Panc1 (cell line): ENCODE data around the gene ACOT12. TPM values are rescaled to one million over a fixed set of nuclear protein-coding genes. Genes with fewer than 3 reads are reported as not detected.

Experiments used
- ATAC-seq: fragments of 200-7000 bp; cut with Tn5 transposase; 2 replicates; pipeline ENCODE4 v1.9.1; 2020; ENCODE audit warnings: mild to moderate bottlenecking, moderate library complexity
- BruUV-seq: library from RNA; stranded (reverse); fragments of 400-500 nt; replicated peaks from 2 replicates; lab custom pipeline; 2021; lab: Mats Ljungman, UMichigan
- CTCF ChIA-PET: fragments of 300-600 bp; sonication (Branson Sonifier 250); formaldehyde crosslinking; loops from one replicate; lab custom pipeline; 2022; ENCODE audit warnings: antibody characterized with exemption; lab: Charles Lee
- POLR2A ChIA-PET: fragments of 300-600 bp; sonication (Branson Sonifier 250); formaldehyde crosslinking; loops from one replicate; lab custom pipeline; 2022; ENCODE audit warnings: antibody characterized with exemption; lab: Charles Lee
- DNase-seq: peaks from one replicate; pipeline ENCODE4 v3.0.0-alpha.2; 2010; ENCODE audit warnings: low read depth, low spot score
- H3K27ac ChIP-seq: 2 replicates; pipeline ENCODE4 v1.5.1; 2011; ENCODE audit warnings: mild to moderate bottlenecking, low read length, inconsistent platforms
- H3K27me3 ChIP-seq: fragments of 200-500 bp; sonication (Bioruptor generic); 2 replicates; pipeline ENCODE4 v1.6.0; 2014; ENCODE audit warnings: low read length, inconsistent platforms; ENCODE audit not compliant: control insufficient read depth, insufficient read depth
- H3K36me3 ChIP-seq: fragments of 200-500 bp; sonication (Bioruptor generic); 2 replicates; pipeline ENCODE4 v1.5.1; 2014; ENCODE audit warnings: inconsistent platforms, mild to moderate bottlenecking, low read length, moderate library complexity; ENCODE audit not compliant: control insufficient read depth, insufficient read depth
- H3K4me1 ChIP-seq: 2 replicates; pipeline ENCODE4 v1.5.1; 2011; ENCODE audit warnings: inconsistent platforms, mild to moderate bottlenecking, low read length, moderate library complexity; ENCODE audit not compliant: control insufficient read depth, insufficient read depth
- H3K4me3 ChIP-seq, 2 experiments: 2 replicates each; pipeline ENCODE4 v1.5.1; 2011 to 2012; ENCODE audit warnings: low read depth in 2 of 2, low read length in 2 of 2, mild to moderate bottlenecking in 2 of 2, inconsistent platforms in 1 of 2, moderate library complexity in 1 of 2
- H3K9me3 ChIP-seq: fragments of 200-500 bp; sonication (Bioruptor generic); 2 replicates; pipeline ENCODE4 v1.5.1; 2014; ENCODE audit warnings: low read depth, mild to moderate bottlenecking, inconsistent platforms, low read length, moderate library complexity; ENCODE audit not compliant: control insufficient read depth, insufficient read depth
- CTCF ChIP-seq: fragments of 450-650 bp; IDR thresholded peaks from 2 replicates; pipeline ENCODE4 v1.5.1; 2017; ENCODE audit warnings: mild to moderate bottlenecking
- POLR2AphosphoS5 ChIP-seq: IDR thresholded peaks from 2 replicates; pipeline ENCODE4 v1.6.1; 2012; ENCODE audit warnings: mild to moderate bottlenecking, low read depth, low read length, moderate library complexity
- REST ChIP-seq, 2 experiments: IDR thresholded peaks; 2 replicates each; pipeline ENCODE4 v1.6.1; 2011 to 2012; ENCODE audit warnings: low read depth in 2 of 2, control low read depth in 1 of 2, low read length in 1 of 2, mild to moderate bottlenecking in 1 of 2, moderate library complexity in 1 of 2; ENCODE audit not compliant: insufficient read depth in 1 of 2
- SIN3A ChIP-seq: IDR thresholded peaks from 2 replicates; pipeline ENCODE4 v1.6.1; 2012; ENCODE audit warnings: low read depth, mild to moderate bottlenecking, low read length, moderate library complexity, borderline replicate concordance; ENCODE audit not compliant: insufficient read depth
- TCF7L2 ChIP-seq: IDR thresholded peaks from 2 replicates; pipeline ENCODE4 v1.6.1; 2011; ENCODE audit warnings: mild to moderate bottlenecking, low read depth, low read length, inconsistent platforms
- in situ Hi-C: cut with HindIII; loops from 2 replicates; pipeline ENCODE4 v1.10.0; 2016; ENCODE audit warnings: low sequenced_read_pairs, low pct_unique_long_range_greater_than_20kb
- intact Hi-C: fragments of 100-400 bp; cut with micrococcal nuclease; formaldehyde crosslinking; loops from one replicate; pipeline ENCODE4 v1.10.0; 2022; ENCODE audit not compliant: unreplicated experiment
- total RNA-seq: library from RNA; stranded (reverse); gene quantifications from one replicate; pipeline ENCODE4 v1.2.1, GENCODE V29; 2021; ENCODE audit not compliant: unreplicated experiment

The ACOT12 gene
- total RNA-seq, 1 experiment from 2014 or later: 0.74 TPM

GRCh38 chr5:81316571-81316970 lies 77.4 kb downstream of the ACOT12 start:
- BruUV-seq: no TSS peak
- ChIA-PET CTCF (no interaction called here), POLR2A (interaction anchor here (0.7 kb wide), 1 partner anchor 391 kb away, joined by 8 read pairs; no protein-coding TSS in a partner anchor)
- Histone ChIP-seq H3K9me3 (no peaks in the 10 kb centered on the region), H3K4me1 (no peaks in the 10 kb centered on the region), H3K27me3 (no peaks in the 10 kb centered on the region), H3K27ac (no peak overlapping the region), H3K36me3 (0 out of 2 replicates have a peak, but pooled peaks cover 6% of the 10 kb centered on the region), H3K4me3 (no peak overlapping the region)
- ATAC-seq: no peak
- intact Hi-C loops (no loop called here), in situ Hi-C loops (no loop called here)
- no peak for TF ChIP-seq REST (IDR thresholded peaks at IDR 0.05; ENCODE audit: insufficient read depth in 1 of 2, low read depth in 2 of 2, low read length in 1 of 2)
- no peak for TF ChIP-seq POLR2AphosphoS5
- TF ChIP-seq TCF7L2: no peak
- no peak for TF ChIP-seq CTCF
- no peak for TF ChIP-seq SIN3A
- no peak for DNase-seq

GRCh38 chr5:81315830-81316229 lies 78.1 kb downstream of the ACOT12 start:
- Histone ChIP-seq H3K4me1 (no peaks in the 10 kb centered on the region), H3K27ac (no peak overlapping the region), H3K9me3 (no peaks in the 10 kb centered on the region), H3K27me3 (no peaks in the 10 kb centered on the region), H3K36me3 (peaks cover 11% of the 10 kb centered on the region; the same call in 1 of the 2 replicates), H3K4me3 (no peak overlapping the region)
- TF ChIP-seq CTCF: no peak
- TF ChIP-seq REST (IDR thresholded peaks at IDR 0.05; ENCODE audit: insufficient read depth in 1 of 2, low read depth in 2 of 2, low read length in 1 of 2): no peak
- TF ChIP-seq SIN3A: no peak
- TF ChIP-seq POLR2AphosphoS5: no peak
- TF ChIP-seq TCF7L2: no peak
- no TSS peak for BruUV-seq
- ATAC-seq (no peak), DNase-seq (no peak)
- in situ Hi-C loops: no loop called here
- CTCF ChIA-PET: no interaction called here
- POLR2A ChIA-PET: no interaction called here
- intact Hi-C loops: no loop called here
